Activated naive CD4-positive, alpha-beta T cell treated with anti-CD3 and anti-CD28 coated beads, Interleukin-2, amount 10 ng/mL, durations not matched to agents 7 days and 5 days (primary cell): ENCODE measurements around the gene CRACR2A.

ENCODE experiments used
- CTCF ChIA-PET: fragments of 350-600 bp; sonication (Branson Sonifier 250); formaldehyde crosslinking; loops from one replicate; lab custom pipeline; 2021; ENCODE audit warnings: antibody characterized with exemption; lab: Charles Lee
- DNase-seq: peaks from one replicate; pipeline ENCODE4 v3.0.0-alpha.2; 2020
- H3K27ac Mint-ChIP-seq: one replicate; pipeline ENCODE4 v1.8.0; 2021; ENCODE audit warnings: mild to moderate bottlenecking, moderate library complexity, mixed read lengths
- H3K27me3 Mint-ChIP-seq: one replicate; pipeline ENCODE4 v1.8.0; 2021; ENCODE audit warnings: mild to moderate bottlenecking, mixed read lengths
- H3K36me3 Mint-ChIP-seq: one replicate; pipeline ENCODE4 v1.8.0; 2021; ENCODE audit warnings: mixed read lengths
- H3K4me1 Mint-ChIP-seq: one replicate; pipeline ENCODE4 v1.8.0; 2021; ENCODE audit warnings: mixed read lengths
- H3K4me3 Mint-ChIP-seq: one replicate; pipeline ENCODE4 v1.8.0; 2021; ENCODE audit warnings: mild to moderate bottlenecking, moderate library complexity, mixed read lengths
- H3K9me3 Mint-ChIP-seq: one replicate; pipeline ENCODE4 v1.8.0; 2021; ENCODE audit warnings: mixed read lengths

Gene CRACR2A

GRCh38 chr12:3672113-3672509 lies 80.8 kb downstream of the CRACR2A start:
- CTCF ChIA-PET: no interaction called here
- no peak overlapping the region for H3K4me3 Mint-ChIP-seq
- no peaks in the 10 kb centered on the region for H3K9me3 Mint-ChIP-seq
- H3K36me3 Mint-ChIP-seq: peaks cover 34% of the 10 kb centered on the region
- no peaks in the 10 kb centered on the region for H3K27me3 Mint-ChIP-seq
- no peaks in the 10 kb centered on the region for H3K4me1 Mint-ChIP-seq
- no peak for DNase-seq
- no peak overlapping the region for H3K27ac Mint-ChIP-seq

GRCh38 chr12:3671330-3672112 lies 81.4 kb downstream of the CRACR2A start:
- Mint-ChIP-seq H3K4me3 (no peak overlapping the region), H3K4me1 (no peaks in the 10 kb centered on the region), H3K36me3 (peaks cover 34% of the 10 kb centered on the region), H3K27ac (no peak overlapping the region), H3K9me3 (no peaks in the 10 kb centered on the region), H3K27me3 (no peaks in the 10 kb centered on the region)
- CTCF ChIA-PET: no interaction called here
- DNase-seq: no peak

GRCh38 chr12:3670083-3670620 lies 82.8 kb downstream of the CRACR2A start:
- H3K4me3 Mint-ChIP-seq: no peak overlapping the region
- CTCF ChIA-PET: no interaction called here
- H3K4me1 Mint-ChIP-seq: no peaks in the 10 kb centered on the region
- peaks cover 44% of the 10 kb centered on the region for H3K36me3 Mint-ChIP-seq
- DNase-seq: no peak
- H3K9me3 Mint-ChIP-seq: no peaks in the 10 kb centered on the region
- H3K27me3 Mint-ChIP-seq: no peaks in the 10 kb centered on the region
- no peak overlapping the region for H3K27ac Mint-ChIP-seq

GRCh38 chr12:3669594-3669993 lies 83.3 kb downstream of the CRACR2A start:
- Mint-ChIP-seq H3K27ac (no peak overlapping the region), H3K36me3 (peaks cover 47% of the 10 kb centered on the region), H3K9me3 (no peaks in the 10 kb centered on the region), H3K27me3 (no peaks in the 10 kb centered on the region), H3K4me3 (no peak overlapping the region), H3K4me1 (no peaks in the 10 kb centered on the region)
- no peak for DNase-seq
- CTCF ChIA-PET: no interaction called here

GRCh38 chr12:3668479-3669165 lies 84.3 kb downstream of the CRACR2A start:
- no peak overlapping the region for H3K4me3 Mint-ChIP-seq
- no peak overlapping the region for H3K27ac Mint-ChIP-seq
- CTCF ChIA-PET: interaction anchor here (0.6 to 1.8 kb wide), 3 partner anchors 10 to 959 kb away, joined by 3 to 9 read pairs (median 3); no protein-coding TSS in a partner anchor

GRCh38 chr12:3667485-3667884 lies 85.4 kb downstream of the CRACR2A start:
- no peak overlapping the region for H3K4me3 Mint-ChIP-seq
- CTCF ChIA-PET: interaction anchor here (1.8 kb wide), 1 partner anchor 9 kb away, joined by 9 read pairs; no protein-coding TSS in a partner anchor
- H3K36me3 Mint-ChIP-seq: peaks cover 43% of the 10 kb centered on the region
- no peak overlapping the region for H3K27ac Mint-ChIP-seq
- no peaks in the 10 kb centered on the region for H3K27me3 Mint-ChIP-seq
- H3K9me3 Mint-ChIP-seq: no peaks in the 10 kb centered on the region
- H3K4me1 Mint-ChIP-seq: no peaks in the 10 kb centered on the region
- DNase-seq: no peak

More at GRCh38 chr12:3668479-3669165, 84.3 kb downstream of the CRACR2A start:
- Mint-ChIP-seq H3K9me3 (no peaks in the 10 kb centered on the region), H3K4me1 (no peaks in the 10 kb centered on the region), H3K27me3 (no peaks in the 10 kb centered on the region), H3K36me3 (peaks cover 52% of the 10 kb centered on the region)
- no peak for DNase-seq

- Mint-ChIP-seq H3K36me3 (peaks cover 39% of the 10 kb centered on the region), H3K4me1 (no peaks in the 10 kb centered on the region)
Measured at GRCh38 chr12:3666441-3666840, 86.5 kb downstream of the CRACR2A start.

GRCh38 chr12:3662521-3662921 lies 90.4 kb downstream of the CRACR2A start:
- Mint-ChIP-seq H3K9me3 (no peaks in the 10 kb centered on the region), H3K36me3 (peaks cover 52% of the 10 kb centered on the region), H3K27me3 (no peaks in the 10 kb centered on the region), H3K4me1 (no peaks in the 10 kb centered on the region), H3K4me3 (no peak overlapping the region), H3K27ac (no peak overlapping the region)
- no peak for DNase-seq
- CTCF ChIA-PET: no interaction called here

More at GRCh38 chr12:3666441-3666840, 86.5 kb downstream of the CRACR2A start:
- no peak for DNase-seq
- no peak overlapping the region for H3K4me3 Mint-ChIP-seq
- no peak overlapping the region for H3K27ac Mint-ChIP-seq
- CTCF ChIA-PET: no interaction called here
- H3K9me3 Mint-ChIP-seq: no peaks in the 10 kb centered on the region
- H3K27me3 Mint-ChIP-seq: no peaks in the 10 kb centered on the region

- Mint-ChIP-seq H3K27ac (no peak overlapping the region), H3K4me1 (no peaks in the 10 kb centered on the region), H3K27me3 (no peaks in the 10 kb centered on the region), H3K36me3 (peaks cover 48% of the 10 kb centered on the region), H3K4me3 (no peak overlapping the region), H3K9me3 (no peaks in the 10 kb centered on the region)
- CTCF ChIA-PET: interaction anchor here (2.0 kb wide), 1 partner anchor 361 kb away, joined by 5 read pairs; no protein-coding TSS in a partner anchor
- no peak for DNase-seq
Measured at GRCh38 chr12:3661028-3661427, 91.9 kb downstream of the CRACR2A start.

GRCh38 chr12:3658327-3659163 lies 94.4 kb downstream of the CRACR2A start:
- Mint-ChIP-seq H3K4me1 (no peaks in the 10 kb centered on the region), H3K27ac (no peak overlapping the region), H3K9me3 (no peaks in the 10 kb centered on the region), H3K27me3 (no peaks in the 10 kb centered on the region), H3K4me3 (no peak overlapping the region), H3K36me3 (peaks cover 39% of the 10 kb centered on the region)
- DNase-seq: peak; percentile 59
- CTCF ChIA-PET: interaction anchor here (0.8 to 2.7 kb wide), 8 partner anchors 10 to 146 kb away, joined by 3 to 12 read pairs (median 4); no protein-coding TSS in a partner anchor

- Mint-ChIP-seq H3K27ac (no peak overlapping the region), H3K4me3 (no peak overlapping the region), H3K4me1 (no peaks in the 10 kb centered on the region), H3K27me3 (no peaks in the 10 kb centered on the region), H3K36me3 (peaks cover 50% of the 10 kb centered on the region), H3K9me3 (no peaks in the 10 kb centered on the region)
- CTCF ChIA-PET: interaction anchor here (0.8 to 2.0 kb wide), 4 partner anchors 9 to 141 kb away, joined by 3 to 8 read pairs (median 4); no protein-coding TSS in a partner anchor
- no peak for DNase-seq
Measured at GRCh38 chr12:3656946-3657622, 95.8 kb downstream of the CRACR2A start.

- DNase-seq: peak; percentile 39
- Mint-ChIP-seq H3K9me3 (no peaks in the 10 kb centered on the region), H3K4me3 (no peak overlapping the region), H3K36me3 (peaks cover 51% of the 10 kb centered on the region), H3K27me3 (no peaks in the 10 kb centered on the region), H3K27ac (no peak overlapping the region), H3K4me1 (peaks cover 4% of the 10 kb centered on the region)
- CTCF ChIA-PET: interaction anchor here (0.7 to 1.4 kb wide), 8 partner anchors 10 to 151 kb away, joined by 3 to 8 read pairs (median 3); no protein-coding TSS in a partner anchor
Measured at GRCh38 chr12:3655328-3655900, 97.5 kb downstream of the CRACR2A start.
